Body of pancreas (tissue), 4 donors: ENCODE data around the gene SYCE1L. TPM values are rescaled to one million over a fixed set of nuclear protein-coding genes. Genes with fewer than 3 reads are reported as not detected.
"Not testable (repeated sequence)": the region's sequence is repeated elsewhere in the genome, so short reads cannot be mapped to it uniquely, and the experiment has no call there.

Source experiments
- ATAC-seq: fragments of 150-250 bp; one replicate; pipeline ENCODE4 v1.9.1; 2016
- DNase-seq, 4 donors: peaks; one replicate each; pipeline ENCODE4 v3.0.0-alpha.2; 2019
- H3K27ac ChIP-seq, 4 donors: fragments of 200-600 bp; sonication (generic); 1 replicate in 3 of 4; 2 replicates in 1 of 4; pipeline versions ENCODE4 v1.5.1 to v1.6.1; 2016 to 2019; ENCODE audit warnings: mild to moderate bottlenecking in 1 of 4, mixed read lengths in 1 of 4, moderate library complexity in 1 of 4
- H3K27me3 ChIP-seq, 2 donors: fragments of 200-600 bp; sonication (generic); one replicate each; pipeline ENCODE4 v1.6.0; 2016; ENCODE audit warnings: mild to moderate bottlenecking in 1 of 2
- H3K36me3 ChIP-seq, 2 donors: fragments of 200-600 bp; sonication (generic); replicated peaks in 1 of 2; 2 replicates each; pipeline ENCODE4 v1.5.1; 2016; ENCODE audit warnings: low read depth in 2 of 2; ENCODE audit not compliant: insufficient read depth in 1 of 2
- H3K4me1 ChIP-seq: fragments of 200-600 bp; sonication (generic); one replicate; pipeline ENCODE4 v1.6.0; 2016
- H3K4me3 ChIP-seq, 2 donors: fragments of 200-600 bp; sonication (generic); 1 replicate in 1 of 2; 2 replicates in 1 of 2; pipeline ENCODE4 v1.5.1; 2016 to 2019
- H3K9me3 ChIP-seq, 3 donors: fragments of 200-600 bp; sonication (generic); 1 replicate in 2 of 3; 2 replicates in 1 of 3; pipeline ENCODE4 v1.5.1; 2016
- POLR2A ChIP-seq, 3 donors: fragments of 450-650 bp; IDR thresholded peaks; one replicate each; pipeline ENCODE4 v1.6.1; 2016; ENCODE audit warnings: antibody characterized with exemption in 3 of 3, mild to moderate bottlenecking in 2 of 3
- WGBS, 2 donors: methylation state at CpG; one replicate each; pipeline ENCODE4 v1.1.5; 2017; 5-methylcytosine and 5-hydroxymethylcytosine counted together
- intact Hi-C: fragments of 100-400 bp; cut with DNase I; formaldehyde crosslinking; loops from one replicate; pipeline ENCODE4 v1.15.1; 2023
- total RNA-seq, 2 donors: library from RNA; depleted of rRNA; stranded (reverse); fragments of >200 nt; gene quantifications; one replicate each; pipeline ENCODE4 v1.1.0, GENCODE V29; 2016
- TF ChIP-seq, protein P1 (sequence below), 7 experiments: fragments of 450-650 bp in 4 of 7; fragments of 200-600 bp in 3 of 7; sonication (generic) in 3 of 7; IDR thresholded peaks; one replicate each; pipeline ENCODE4 v1.5.1; 2016 to 2019; ENCODE audit warnings: antibody characterized with exemption in 7 of 7

Gene SYCE1L, protein sequence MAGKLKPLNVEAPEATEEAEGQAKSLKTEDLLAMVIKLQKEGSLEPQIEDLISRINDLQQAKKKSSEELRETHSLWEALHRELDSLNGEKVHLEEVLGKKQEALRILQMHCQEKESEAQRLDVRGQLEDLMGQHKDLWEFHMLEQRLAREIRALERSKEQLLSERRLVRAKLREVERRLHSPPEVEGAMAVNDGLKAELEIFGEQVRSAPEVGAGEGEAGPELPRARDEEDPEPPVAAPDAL
- total RNA-seq: 1 to 10 TPM in 1 of 2 donors, not detected in 1; 1.0 TPM

DNA sequence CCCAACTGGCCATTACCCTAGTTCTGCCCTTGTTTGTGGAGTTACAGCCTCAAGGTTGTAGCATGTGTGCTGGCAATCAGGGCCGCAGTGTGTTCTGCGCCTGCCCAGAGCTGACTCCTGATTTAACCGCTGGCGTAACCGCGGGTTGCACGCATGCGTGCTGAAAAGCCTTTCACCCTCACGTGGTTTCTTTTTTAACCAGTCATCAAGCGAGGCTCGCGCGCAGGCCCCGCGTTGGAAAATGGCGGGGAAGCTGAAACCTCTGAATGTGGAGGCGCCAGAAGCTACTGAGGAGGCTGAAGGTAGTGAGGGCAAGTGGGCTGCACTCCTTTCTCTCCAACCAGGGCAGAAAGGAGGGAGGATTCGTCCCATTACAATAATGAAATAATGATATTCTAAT, at the start of gene SYCE1L:
TSS of gene SYCE1L (plus strand) at position 198 of the 400 bp plus-strand sequence. CDS start at position 242, 44 bp downstream.
- TF ChIP-seq POLR2A (IDR thresholded peaks at IDR 0.05): no peak
- TF ChIP-seq, protein P1, sequence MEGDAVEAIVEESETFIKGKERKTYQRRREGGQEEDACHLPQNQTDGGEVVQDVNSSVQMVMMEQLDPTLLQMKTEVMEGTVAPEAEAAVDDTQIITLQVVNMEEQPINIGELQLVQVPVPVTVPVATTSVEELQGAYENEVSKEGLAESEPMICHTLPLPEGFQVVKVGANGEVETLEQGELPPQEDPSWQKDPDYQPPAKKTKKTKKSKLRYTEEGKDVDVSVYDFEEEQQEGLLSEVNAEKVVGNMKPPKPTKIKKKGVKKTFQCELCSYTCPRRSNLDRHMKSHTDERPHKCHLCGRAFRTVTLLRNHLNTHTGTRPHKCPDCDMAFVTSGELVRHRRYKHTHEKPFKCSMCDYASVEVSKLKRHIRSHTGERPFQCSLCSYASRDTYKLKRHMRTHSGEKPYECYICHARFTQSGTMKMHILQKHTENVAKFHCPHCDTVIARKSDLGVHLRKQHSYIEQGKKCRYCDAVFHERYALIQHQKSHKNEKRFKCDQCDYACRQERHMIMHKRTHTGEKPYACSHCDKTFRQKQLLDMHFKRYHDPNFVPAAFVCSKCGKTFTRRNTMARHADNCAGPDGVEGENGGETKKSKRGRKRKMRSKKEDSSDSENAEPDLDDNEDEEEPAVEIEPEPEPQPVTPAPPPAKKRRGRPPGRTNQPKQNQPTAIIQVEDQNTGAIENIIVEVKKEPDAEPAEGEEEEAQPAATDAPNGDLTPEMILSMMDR (IDR thresholded peaks at IDR 0.05): no peak
- WGBS, 2 donors: 94 to 96% methylated on average over 18 of the region's 18 CpGs
- Histone ChIP-seq H3K27me3 (no peaks in the 10 kb centered on the region), H3K4me1 (no peaks in the 10 kb centered on the region), H3K9me3 (no peaks in the 10 kb centered on the region), H3K4me3 (no peak within 1 kb of the TSS), H3K27ac (no peak within 1 kb of the TSS), H3K36me3 (peaks cover 0 to 28% of the 10 kb centered on the region in 2 donors)
- intact Hi-C loops: no loop called here
- ATAC-seq (no peak), DNase-seq (no peak)

DNA sequence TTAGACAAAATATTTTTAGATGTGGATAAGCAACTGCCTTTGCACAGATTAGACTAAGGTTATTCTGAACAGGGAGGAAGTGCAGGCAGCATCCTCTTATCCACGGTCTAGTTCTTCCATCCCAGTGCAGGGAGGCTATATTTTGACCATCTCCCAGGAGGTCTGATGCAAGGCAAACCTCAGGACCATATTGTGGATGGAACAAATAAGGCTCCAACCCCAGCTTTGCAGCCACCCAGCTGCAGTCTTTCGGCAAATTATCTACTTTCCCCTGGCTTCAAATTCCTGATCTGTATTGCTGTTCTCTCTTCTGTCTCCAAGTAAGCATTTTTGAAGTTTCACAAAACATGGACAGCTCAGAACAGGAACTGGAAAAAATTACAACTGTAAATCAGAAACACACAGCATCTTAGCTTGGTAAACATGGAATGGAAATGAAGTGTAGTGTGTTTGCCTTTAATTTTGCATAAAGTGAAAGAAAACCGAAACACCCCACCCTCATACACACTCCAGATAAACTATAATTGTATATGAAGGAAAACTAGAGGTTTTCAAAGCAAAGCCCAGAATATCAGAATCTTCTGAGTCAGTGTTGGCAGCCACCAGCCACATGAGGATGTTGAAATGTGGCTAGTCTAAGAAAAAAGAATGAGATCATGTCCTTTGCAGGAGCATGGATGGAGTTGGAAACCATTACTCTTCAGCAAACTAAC, 41.7 kb upstream of the SYCE1L start:
- no peak for ATAC-seq

DNA sequence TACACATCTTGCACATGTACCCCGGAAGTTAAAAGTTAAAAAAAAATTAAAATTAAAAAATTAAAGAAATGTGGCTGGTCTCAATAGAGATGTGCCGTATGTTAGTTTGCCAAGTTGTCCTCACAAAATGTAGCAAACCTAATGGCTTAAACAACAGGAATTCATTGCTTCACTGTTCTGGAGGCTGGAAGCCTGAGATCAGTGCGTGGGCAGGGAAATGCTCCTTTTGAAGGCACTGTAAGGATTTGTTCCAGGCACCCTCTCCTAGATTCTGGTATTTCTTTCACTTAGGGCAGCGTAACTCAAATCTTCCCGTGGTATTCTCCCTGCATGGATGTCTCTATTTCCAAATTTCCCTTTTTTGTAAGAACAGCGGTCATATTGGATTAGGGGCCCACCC, 40.9 kb upstream of the SYCE1L start:
- Histone ChIP-seq H3K4me3 (no peak overlapping the region), H3K9me3 (no peaks in the 10 kb centered on the region), H3K4me1 (no peaks in the 10 kb centered on the region), H3K36me3 (no peaks in the 10 kb centered on the region), H3K27me3 (no peaks in the 10 kb centered on the region), H3K27ac (no peak overlapping the region)
- no peak for ATAC-seq
- no peak for DNase-seq
- 87 to 92% methylated on average over 6 of the region's 6 CpGs for WGBS, 2 donors
- intact Hi-C loops: no loop called here
- TF ChIP-seq, protein P1 (IDR thresholded peaks at IDR 0.05): no peak
- no peak for TF ChIP-seq POLR2A (IDR thresholded peaks at IDR 0.05)

More for the DNA sequence above, 41.7 kb upstream of the SYCE1L start:
- Histone ChIP-seq H3K36me3 (no peaks in the 10 kb centered on the region), H3K9me3 (no peaks in the 10 kb centered on the region), H3K4me3 (no peak overlapping the region), H3K27ac (no peak overlapping the region), H3K27me3 (no peaks in the 10 kb centered on the region), H3K4me1 (no peaks in the 10 kb centered on the region)
- TF ChIP-seq, protein P1 (IDR thresholded peaks at IDR 0.05): no peak
- TF ChIP-seq POLR2A (IDR thresholded peaks at IDR 0.05): no peak
- DNase-seq: no peak
- intact Hi-C loops: no loop called here
- WGBS, 2 donors: 43% methylated on average over 3 of the region's 3 CpGs

DNA sequence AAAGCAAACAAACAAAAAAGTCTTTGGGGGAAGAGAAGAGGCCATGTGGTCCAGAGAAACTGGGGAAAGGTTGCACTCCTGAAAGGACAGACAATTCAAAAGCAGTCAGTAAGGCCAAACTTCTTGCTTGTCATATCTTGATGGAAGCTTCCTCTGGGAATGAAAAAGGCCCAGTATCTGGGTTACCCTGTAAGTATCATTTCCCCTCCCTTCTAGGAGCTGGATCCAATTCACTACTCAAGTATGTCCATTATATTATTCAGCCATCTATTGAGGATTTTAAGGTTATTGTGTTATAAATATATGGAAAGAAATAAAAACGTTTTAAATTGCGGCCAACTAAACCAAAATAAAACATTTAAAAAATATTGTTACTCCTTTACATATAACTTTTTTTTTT, 34.2 kb upstream of the SYCE1L start:
- intact Hi-C loops: no loop called here
- Histone ChIP-seq H3K27ac (no peak overlapping the region), H3K27me3 (no peaks in the 10 kb centered on the region), H3K4me3 (no peak overlapping the region), H3K36me3 (no peaks in the 10 kb centered on the region), H3K4me1 (no peaks in the 10 kb centered on the region), H3K9me3 (no peaks in the 10 kb centered on the region)
- no peak for TF ChIP-seq POLR2A (IDR thresholded peaks at IDR 0.05)
- TF ChIP-seq, protein P1 (IDR thresholded peaks at IDR 0.05): no peak
- ATAC-seq (no peak), DNase-seq (no peak)
- 68 to 74% methylated on average over 2 of the region's 2 CpGs for WGBS, 2 donors

DNA sequence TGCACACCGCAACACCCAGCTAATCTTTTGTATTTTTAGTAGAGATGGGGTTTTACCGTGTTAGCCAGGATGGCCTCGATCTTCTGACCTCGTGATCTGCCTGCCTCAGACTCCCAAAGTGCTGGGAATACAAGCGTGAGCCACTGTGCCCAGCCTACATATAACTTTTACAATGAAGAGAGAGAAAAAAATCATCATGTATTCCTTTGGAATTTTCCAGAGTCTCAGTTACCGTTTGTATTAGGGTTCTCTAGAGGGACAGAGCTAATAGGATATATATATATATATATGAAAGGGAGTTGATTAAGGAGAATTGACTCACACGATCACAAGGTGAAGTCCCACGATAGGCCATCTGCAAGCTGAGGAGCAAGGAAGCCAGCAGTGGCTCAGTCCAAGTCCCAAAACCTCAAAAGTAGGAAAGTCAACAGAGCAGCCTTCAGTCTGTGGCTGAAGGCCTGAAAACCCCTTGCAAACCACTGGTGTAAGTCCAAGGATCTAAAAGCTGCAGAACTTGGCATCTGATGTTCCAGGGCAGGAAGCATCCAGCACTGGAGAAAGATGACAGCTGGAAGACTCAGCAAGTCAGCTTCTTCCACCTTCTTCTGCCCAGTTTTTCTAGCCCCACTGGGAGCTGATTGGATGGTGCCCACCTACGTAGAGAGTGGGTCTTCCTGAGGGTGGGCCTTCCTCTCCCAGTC, 33.5 kb upstream of the SYCE1L start:
- H3K4me3 ChIP-seq, H3K9me3 ChIP-seq, ATAC-seq, intact Hi-C loops, H3K4me1 ChIP-seq, H3K27me3 ChIP-seq, H3K27ac ChIP-seq, DNase-seq, H3K36me3 ChIP-seq: not testable (repeated sequence)
- 70 to 76% methylated on average over 9 of the region's 9 CpGs for WGBS, 2 donors
